Measurements from ENCODE around the gene NHS. TPM values are rescaled to one million over a fixed set of nuclear protein-coding genes. Genes with fewer than 3 reads are reported as not detected.

NHS gene
- polyA plus RNA-seq, 2 donors, result 0.78 to 1.7 TPM

- no peaks in the 10 kb centered on the region for H3K4me1 ChIP-seq (ENCODE audit: control insufficient read depth in 2 of 2, insufficient read depth in 2 of 2, low read length in 1 of 2)
- H3K36me3 ChIP-seq (ENCODE audit: control insufficient read depth in 2 of 2, insufficient read depth in 2 of 2, low read length in 1 of 2), result no peaks in the 10 kb centered on the region
- peaks cover 0 to 3% of the 10 kb centered on the region in 2 donors for H3K27me3 ChIP-seq (ENCODE audit: control insufficient read depth in 1 of 2, insufficient read depth in 2 of 2, low read length in 2 of 2)
- 73 to 74% methylated on average over 5 of the region's 5 CpGs for WGBS, 2 donors
- no peak overlapping the region for H3K4me3 ChIP-seq (ENCODE audit: low read depth in 1 of 2, low read length in 2 of 2)
- H3K27ac ChIP-seq (ENCODE audit: low read depth in 2 of 2, low read length in 1 of 2), result no peak overlapping the region
- H3K9me3 ChIP-seq (ENCODE audit: control insufficient read depth in 2 of 2, insufficient read depth in 1 of 2, low read depth in 1 of 2, low read length in 1 of 2), result no peaks in the 10 kb centered on the region
Observed at GRCh38 chrX:17579026-17579425, 204.0 kb downstream of the NHS start.

GRCh38 chrX:17580539-17581152 lies 205.6 kb downstream of the NHS start:
- Histone ChIP-seq H3K9me3 (ENCODE audit: control insufficient read depth in 2 of 2, insufficient read depth in 1 of 2, low read depth in 1 of 2, low read length in 1 of 2) (no peaks in the 10 kb centered on the region), H3K27me3 (ENCODE audit: control insufficient read depth in 1 of 2, insufficient read depth in 2 of 2, low read length in 2 of 2) (no peaks in the 10 kb centered on the region), H3K4me3 (ENCODE audit: low read depth in 1 of 2, low read length in 2 of 2) (no peak overlapping the region), H3K27ac (ENCODE audit: low read depth in 2 of 2, low read length in 1 of 2) (no peak overlapping the region), H3K4me1 (ENCODE audit: control insufficient read depth in 2 of 2, insufficient read depth in 2 of 2, low read length in 1 of 2) (no peaks in the 10 kb centered on the region), H3K36me3 (ENCODE audit: control insufficient read depth in 2 of 2, insufficient read depth in 2 of 2, low read length in 1 of 2) (no peaks in the 10 kb centered on the region)
- WGBS, 2 donors, result 49 to 56% methylated on average over 6 of the region's 6 CpGs

- no peaks in the 10 kb centered on the region for H3K27me3 ChIP-seq (ENCODE audit: control insufficient read depth in 1 of 2, insufficient read depth in 2 of 2, low read length in 2 of 2)
- H3K4me3 ChIP-seq (ENCODE audit: low read depth in 1 of 2, low read length in 2 of 2), result no peak overlapping the region
- H3K4me1 ChIP-seq (ENCODE audit: control insufficient read depth in 2 of 2, insufficient read depth in 2 of 2, low read length in 1 of 2), result no peaks in the 10 kb centered on the region
- H3K36me3 ChIP-seq (ENCODE audit: control insufficient read depth in 2 of 2, insufficient read depth in 2 of 2, low read length in 1 of 2), result no peaks in the 10 kb centered on the region
- no peak overlapping the region for H3K27ac ChIP-seq (ENCODE audit: low read depth in 2 of 2, low read length in 1 of 2)
- WGBS, 2 donors, result 42 to 50% methylated on average over 5 of the region's 5 CpGs
- H3K9me3 ChIP-seq (ENCODE audit: control insufficient read depth in 2 of 2, insufficient read depth in 1 of 2, low read depth in 1 of 2, low read length in 1 of 2), result no peaks in the 10 kb centered on the region
Observed at GRCh38 chrX:17581641-17582040, 206.6 kb downstream of the NHS start.

- Histone ChIP-seq H3K27ac (ENCODE audit: low read depth in 2 of 2, low read length in 1 of 2) (no peak overlapping the region), H3K36me3 (ENCODE audit: control insufficient read depth in 2 of 2, insufficient read depth in 2 of 2, low read length in 1 of 2) (no peaks in the 10 kb centered on the region), H3K27me3 (ENCODE audit: control insufficient read depth in 1 of 2, insufficient read depth in 2 of 2, low read length in 2 of 2) (no peaks in the 10 kb centered on the region), H3K9me3 (ENCODE audit: control insufficient read depth in 2 of 2, insufficient read depth in 1 of 2, low read depth in 1 of 2, low read length in 1 of 2) (no peaks in the 10 kb centered on the region), H3K4me3 (ENCODE audit: low read depth in 1 of 2, low read length in 2 of 2) (no peak overlapping the region), H3K4me1 (ENCODE audit: control insufficient read depth in 2 of 2, insufficient read depth in 2 of 2, low read length in 1 of 2) (no peaks in the 10 kb centered on the region)
- 22 to 28% methylated on average over 4 of the region's 4 CpGs for WGBS, 2 donors
Observed at GRCh38 chrX:17584248-17584681, 209.3 kb downstream of the NHS start.

- 64 to 85% methylated on average over 3 of the region's 3 CpGs for WGBS, 2 donors
- Histone ChIP-seq H3K27ac (ENCODE audit: low read depth in 2 of 2, low read length in 1 of 2) (no peak overlapping the region), H3K4me1 (ENCODE audit: control insufficient read depth in 2 of 2, insufficient read depth in 2 of 2, low read length in 1 of 2) (no peaks in the 10 kb centered on the region), H3K36me3 (ENCODE audit: control insufficient read depth in 2 of 2, insufficient read depth in 2 of 2, low read length in 1 of 2) (no peaks in the 10 kb centered on the region), H3K4me3 (ENCODE audit: low read depth in 1 of 2, low read length in 2 of 2) (no peak overlapping the region), H3K9me3 (ENCODE audit: control insufficient read depth in 2 of 2, insufficient read depth in 1 of 2, low read depth in 1 of 2, low read length in 1 of 2) (no peaks in the 10 kb centered on the region), H3K27me3 (ENCODE audit: control insufficient read depth in 1 of 2, insufficient read depth in 2 of 2, low read length in 2 of 2) (no peaks in the 10 kb centered on the region)
Observed at GRCh38 chrX:17585006-17585405, 210.0 kb downstream of the NHS start.

- 79 to 94% methylated on average over 6 of the region's 6 CpGs for WGBS, 2 donors
- H3K36me3 ChIP-seq (ENCODE audit: control insufficient read depth in 2 of 2, insufficient read depth in 2 of 2, low read length in 1 of 2), result no peaks in the 10 kb centered on the region
- H3K4me3 ChIP-seq (ENCODE audit: low read depth in 1 of 2, low read length in 2 of 2), result no peak overlapping the region
- H3K27me3 ChIP-seq (ENCODE audit: control insufficient read depth in 1 of 2, insufficient read depth in 2 of 2, low read length in 2 of 2), result no peaks in the 10 kb centered on the region
- no peaks in the 10 kb centered on the region for H3K9me3 ChIP-seq (ENCODE audit: control insufficient read depth in 2 of 2, insufficient read depth in 1 of 2, low read depth in 1 of 2, low read length in 1 of 2)
- H3K27ac ChIP-seq (ENCODE audit: low read depth in 2 of 2, low read length in 1 of 2), result no peak overlapping the region
- no peaks in the 10 kb centered on the region for H3K4me1 ChIP-seq (ENCODE audit: control insufficient read depth in 2 of 2, insufficient read depth in 2 of 2, low read length in 1 of 2)
Observed at GRCh38 chrX:17587366-17587765, 212.4 kb downstream of the NHS start.

GRCh38 chrX:17588303-17588702 lies 213.3 kb downstream of the NHS start:
- Histone ChIP-seq H3K4me1 (ENCODE audit: control insufficient read depth in 2 of 2, insufficient read depth in 2 of 2, low read length in 1 of 2) (no peaks in the 10 kb centered on the region), H3K4me3 (ENCODE audit: low read depth in 1 of 2, low read length in 2 of 2) (no peak overlapping the region), H3K27ac (ENCODE audit: low read depth in 2 of 2, low read length in 1 of 2) (no peak overlapping the region), H3K27me3 (ENCODE audit: control insufficient read depth in 1 of 2, insufficient read depth in 2 of 2, low read length in 2 of 2) (no peaks in the 10 kb centered on the region), H3K9me3 (ENCODE audit: control insufficient read depth in 2 of 2, insufficient read depth in 1 of 2, low read depth in 1 of 2, low read length in 1 of 2) (no peaks in the 10 kb centered on the region), H3K36me3 (ENCODE audit: control insufficient read depth in 2 of 2, insufficient read depth in 2 of 2, low read length in 1 of 2) (no peaks in the 10 kb centered on the region)
- WGBS, 2 donors, result 55 to 76% methylated on average over 3 of the region's 3 CpGs

- H3K9me3 ChIP-seq (ENCODE audit: control insufficient read depth in 2 of 2, insufficient read depth in 1 of 2, low read depth in 1 of 2, low read length in 1 of 2), result no peaks in the 10 kb centered on the region
- no peak overlapping the region for H3K27ac ChIP-seq (ENCODE audit: low read depth in 2 of 2, low read length in 1 of 2)
- H3K36me3 ChIP-seq (ENCODE audit: control insufficient read depth in 2 of 2, insufficient read depth in 2 of 2, low read length in 1 of 2), result no peaks in the 10 kb centered on the region
- WGBS, 2 donors, result 27 to 30% methylated on average over 9 of the region's 9 CpGs
- no peak overlapping the region for H3K4me3 ChIP-seq (ENCODE audit: low read depth in 1 of 2, low read length in 2 of 2)
- H3K4me1 ChIP-seq (ENCODE audit: control insufficient read depth in 2 of 2, insufficient read depth in 2 of 2, low read length in 1 of 2), result no peaks in the 10 kb centered on the region
- no peaks in the 10 kb centered on the region for H3K27me3 ChIP-seq (ENCODE audit: control insufficient read depth in 1 of 2, insufficient read depth in 2 of 2, low read length in 2 of 2)
Observed at GRCh38 chrX:17590892-17591740, 216.1 kb downstream of the NHS start.

- H3K9me3 ChIP-seq (ENCODE audit: control insufficient read depth in 2 of 2, insufficient read depth in 1 of 2, low read depth in 1 of 2, low read length in 1 of 2), result no peaks in the 10 kb centered on the region
- H3K27me3 ChIP-seq (ENCODE audit: control insufficient read depth in 1 of 2, insufficient read depth in 2 of 2, low read length in 2 of 2), result no peaks in the 10 kb centered on the region
- 18 to 40% methylated on average over 4 of the region's 4 CpGs for WGBS, 2 donors
- no peaks in the 10 kb centered on the region for H3K4me1 ChIP-seq (ENCODE audit: control insufficient read depth in 2 of 2, insufficient read depth in 2 of 2, low read length in 1 of 2)
- H3K36me3 ChIP-seq (ENCODE audit: control insufficient read depth in 2 of 2, insufficient read depth in 2 of 2, low read length in 1 of 2), result no peaks in the 10 kb centered on the region
- H3K4me3 ChIP-seq (ENCODE audit: low read depth in 1 of 2, low read length in 2 of 2), result no peak overlapping the region
- H3K27ac ChIP-seq (ENCODE audit: low read depth in 2 of 2, low read length in 1 of 2), result no peak overlapping the region
Observed at GRCh38 chrX:17591741-17592110, 216.7 kb downstream of the NHS start.

GRCh38 chrX:17592117-17592516 lies 217.1 kb downstream of the NHS start:
- no peaks in the 10 kb centered on the region for H3K27me3 ChIP-seq (ENCODE audit: control insufficient read depth in 1 of 2, insufficient read depth in 2 of 2, low read length in 2 of 2)
- H3K4me3 ChIP-seq (ENCODE audit: low read depth in 1 of 2, low read length in 2 of 2), result no peak overlapping the region
- H3K4me1 ChIP-seq (ENCODE audit: control insufficient read depth in 2 of 2, insufficient read depth in 2 of 2, low read length in 1 of 2), result no peaks in the 10 kb centered on the region
- H3K27ac ChIP-seq (ENCODE audit: low read depth in 2 of 2, low read length in 1 of 2), result no peak overlapping the region
- WGBS, 2 donors, result 20 to 41% methylated on average over 1 of the region's 1 CpG
- H3K9me3 ChIP-seq (ENCODE audit: control insufficient read depth in 2 of 2, insufficient read depth in 1 of 2, low read depth in 1 of 2, low read length in 1 of 2), result no peaks in the 10 kb centered on the region
- H3K36me3 ChIP-seq (ENCODE audit: control insufficient read depth in 2 of 2, insufficient read depth in 2 of 2, low read length in 1 of 2), result no peaks in the 10 kb centered on the region
